HepG2 (cell line): ENCODE data around the gene FBXO41. TPM values are rescaled to one million over a fixed set of nuclear protein-coding genes. Genes with fewer than 3 reads are reported as not detected.

Experiments
- FOXA3 ChIP-seq: IDR thresholded peaks from 2 replicates; pipeline ENCODE4 v1.6.1; 2016; ENCODE audit warnings: missing genetic modification reagents, missing compliant biosample characterization
- GLMP ChIP-seq: sonication (generic); formaldehyde crosslinking; IDR thresholded peaks from 2 replicates; pipeline ENCODE4 v1.9.0; 2021; ENCODE audit warnings: missing genetic modification reagents, mild to moderate bottlenecking, borderline replicate concordance
- LRRFIP1 ChIP-seq: sonication (generic); formaldehyde crosslinking; conservative IDR thresholded peaks from 2 replicates; pipeline ENCODE4 v1.4.0; 2020; ENCODE audit warnings: missing genetic modification reagents
- MED1 ChIP-seq: sonication (generic); formaldehyde crosslinking; IDR thresholded peaks from 2 replicates; pipeline ENCODE4 v1.4.0; 2020; ENCODE audit warnings: missing genetic modification reagents
- NR2F6 ChIP-seq, 2 experiments: IDR thresholded peaks; 2 replicates each; pipeline ENCODE4 v1.6.1; 2016; ENCODE audit warnings: antibody characterized with exemption in 1 of 2, mild to moderate bottlenecking in 1 of 2
- PRDM4 ChIP-seq: sonication (generic); formaldehyde crosslinking; IDR thresholded peaks from 2 replicates; pipeline ENCODE4 v1.9.0; 2021; ENCODE audit warnings: missing genetic modification reagents, borderline replicate concordance
- PRMT3 ChIP-seq: sonication (generic); formaldehyde crosslinking; IDR thresholded peaks from 2 replicates; pipeline ENCODE4 v1.8.1; 2022; ENCODE audit warnings: low read depth, mild to moderate bottlenecking, moderate library complexity, missing genetic modification reagents, borderline replicate concordance
- SMAD1 ChIP-seq: sonication (generic); formaldehyde crosslinking; IDR thresholded peaks from 2 replicates; pipeline ENCODE4 v1.4.0; 2020; ENCODE audit warnings: missing genetic modification reagents, low read depth, mild to moderate bottlenecking, borderline replicate concordance
- TBX2 ChIP-seq: sonication (generic); formaldehyde crosslinking; IDR thresholded peaks from 2 replicates; pipeline ENCODE4 v1.5.0; 2020; ENCODE audit warnings: missing genetic modification reagents, mild to moderate bottlenecking, borderline replicate concordance
- TEF ChIP-seq: sonication (generic); formaldehyde crosslinking; IDR thresholded peaks from 2 replicates; pipeline ENCODE4 v1.5.0; 2020; ENCODE audit warnings: missing genetic modification reagents
- XBP1 ChIP-seq: sonication (generic); formaldehyde crosslinking; IDR thresholded peaks from 2 replicates; pipeline ENCODE4 v1.5.0; 2020; ENCODE audit warnings: missing genetic modification reagents
- ZBTB33 ChIP-seq: sonication (generic); formaldehyde crosslinking; IDR thresholded peaks from 2 replicates; pipeline ENCODE4 v1.4.0; 2020; ENCODE audit warnings: missing genetic modification reagents
- ZKSCAN1 ChIP-seq: fragments of 150-350 bp; IDR thresholded peaks from 2 replicates; pipeline ENCODE4 v1.6.1; 2014; ENCODE audit warnings: low read length
- ZNF292 ChIP-seq: sonication (generic); formaldehyde crosslinking; IDR thresholded peaks from 2 replicates; pipeline ENCODE4 v1.8.1; 2022; ENCODE audit warnings: mild to moderate bottlenecking, low read depth, missing genetic modification reagents, borderline replicate concordance
- ZNF512B ChIP-seq: sonication (generic); formaldehyde crosslinking; IDR thresholded peaks from 2 replicates; pipeline ENCODE4 v1.5.1; 2020; ENCODE audit warnings: missing genetic modification reagents, mild to moderate bottlenecking, borderline replicate concordance
- ZNF670 ChIP-seq: sonication (generic); formaldehyde crosslinking; IDR thresholded peaks from 2 replicates; pipeline ENCODE4 v1.8.0; 2022; ENCODE audit warnings: mild to moderate bottlenecking, missing genetic modification reagents, borderline replicate concordance
- polyA plus RNA-seq, 8 experiments: library from polyadenylated mRNA; depleted of rRNA in 3 of 8; stranded (reverse) in 7 of 8; unstranded in 1 of 8; fragments of >200 nt; fragmentation: Illumina TruSeq in 4 of 8; extraction: Trizol in 4 of 8; gene quantifications; 2 replicates each; pipeline versions ENCODE4 v1.2.1 to v1.2.3, GENCODE V29; 2011 to 2016; ENCODE audit warnings: low read depth in 4 of 8, missing spikeins in 1 of 8, mixed read lengths in 1 of 8; ENCODE audit not compliant: insufficient read depth in 1 of 8
- total RNA-seq, 5 experiments: library from RNA; depleted of rRNA; stranded (reverse); fragments of >200 nt; fragmentation: Illumina TruSeq; extraction: Trizol; gene quantifications; 2 replicates each; pipeline ENCODE4 v1.2.3, GENCODE V29; 2016; ENCODE audit warnings: low read depth in 1 of 5

The FBXO41 gene
- total and polyA plus RNA-seq, 2 of the 13 experiments (the other 11 are each of a cell fraction or from before 2014, with no cell fraction given) = 4.2 to 10.3 TPM

GRCh38 chr2:73283545-73284295, 558 bp downstream of the FBXO41 start (continued):
- TF ChIP-seq LRRFIP1 (CRISPR knock-in tag) (no peak), PRMT3 (CRISPR knock-in tag) (no peak), FOXA3 (CRISPR knock-in tag) (no peak), ZNF670 (no peak), XBP1 (CRISPR knock-in tag) (no peak), ZKSCAN1 (no peak), ZNF292 (CRISPR knock-in tag) (0 out of 2 replicates have a peak, but pooled peaks have one; percentile 1), TEF (CRISPR knock-in tag) (no peak), ZNF512B (peak; percentile 93; the same call in 1 of the 2 replicates), TBX2 (CRISPR knock-in tag) (peak; percentile 59; the same call in 1 of the 2 replicates), NR2F6 (IDR thresholded peaks at IDR 0.05) (no peak), NR2F6 (CRISPR knock-in tag; IDR thresholded peaks at IDR 0.05) (no peak), PRDM4 (CRISPR knock-in tag) (no peak), MED1 (peak; percentile 49; the same call in 1 of the 2 replicates), ZBTB33 (CRISPR knock-in tag) (no peak), GLMP (CRISPR knock-in tag) (no peak), SMAD1 (CRISPR knock-in tag) (peak; percentile 59; the same call in 1 of the 2 replicates)
